OCI-LY3 (cell line): ENCODE measurements around the gene PDIA5.

ENCODE experiments used
- H2AFZ ChIP-seq: fragments of 200-600, 300-600 bp; shearing (Covaris generic); 2 replicates; pipeline ENCODE4 v1.6.0; 2014; ENCODE audit warnings: antibody characterized with exemption, low read depth, low read length
- H3K27ac ChIP-seq: fragments of 200-600, 300-600 bp; sonication (generic); 2 replicates; pipeline ENCODE4 v1.5.1; 2014; ENCODE audit warnings: mild to moderate bottlenecking, low read length, moderate library complexity, mixed read lengths
- H3K27me3 ChIP-seq: fragments of 200-600, 300-600 bp; sonication (generic); 2 replicates; pipeline ENCODE4 v1.6.1; 2014; ENCODE audit warnings: low read depth, low read length, mixed read lengths
- H3K36me3 ChIP-seq: fragments of 200-600, 300-600 bp; sonication (generic); replicated peaks from 2 replicates; pipeline ENCODE3; 2014; ENCODE audit warnings: low read depth, low read length, mixed read lengths
- H3K4me1 ChIP-seq: fragments of 300-600, 200-600 bp; sonication (generic); 2 replicates; pipeline ENCODE4 v1.6.1; 2014; ENCODE audit warnings: low read length, mixed read lengths
- H3K4me2 ChIP-seq: fragments of 200-600, 300-600 bp; sonication (generic); 2 replicates; pipeline ENCODE4 v1.6.1; 2014; ENCODE audit warnings: low read length, mixed read lengths
- H3K4me3 ChIP-seq: fragments of 300-600, 200-600 bp; sonication (generic); 2 replicates; pipeline ENCODE4 v1.5.1; 2014; ENCODE audit warnings: antibody characterized with exemption, mild to moderate bottlenecking, low read length, moderate library complexity
- H3K79me2 ChIP-seq: fragments of 300-600, 200-600 bp; shearing (Covaris generic); 2 replicates; pipeline ENCODE4 v1.6.1; 2014; ENCODE audit warnings: mild to moderate bottlenecking, low read length, mixed read lengths
- H3K9ac ChIP-seq: fragments of 300-600, 200-600 bp; shearing (Covaris generic); 2 replicates; pipeline ENCODE4 v1.6.0; 2014; ENCODE audit warnings: mild to moderate bottlenecking, low read length, moderate library complexity
- H3K9me3 ChIP-seq: fragments of 200-600, 300-600 bp; shearing (Covaris generic); 2 replicates; pipeline ENCODE4 v1.6.1; 2014; ENCODE audit warnings: low read length, mixed read lengths; ENCODE audit not compliant: insufficient read depth
- H4K20me1 ChIP-seq: fragments of 200-600, 300-600 bp; sonication (generic); 2 replicates; pipeline ENCODE4 v1.6.1; 2016; ENCODE audit warnings: low read length, mixed read lengths; ENCODE audit not compliant: insufficient read depth
- EZH2phosphoT487 ChIP-seq: fragments of 200-600 bp; shearing (Covaris generic); IDR thresholded peaks from 2 replicates; pipeline ENCODE4 v1.6.1; 2018; ENCODE audit warnings: antibody characterized with exemption, mixed run types, low read depth
- TF ChIP-seq, protein P1 (sequence below): fragments of 200-600, 300-600 bp; sonication (generic); IDR thresholded peaks from 2 replicates; pipeline ENCODE4 v1.5.1; 2014; ENCODE audit warnings: antibody characterized with exemption, low read length, low read depth

PDIA5 gene

DNA sequence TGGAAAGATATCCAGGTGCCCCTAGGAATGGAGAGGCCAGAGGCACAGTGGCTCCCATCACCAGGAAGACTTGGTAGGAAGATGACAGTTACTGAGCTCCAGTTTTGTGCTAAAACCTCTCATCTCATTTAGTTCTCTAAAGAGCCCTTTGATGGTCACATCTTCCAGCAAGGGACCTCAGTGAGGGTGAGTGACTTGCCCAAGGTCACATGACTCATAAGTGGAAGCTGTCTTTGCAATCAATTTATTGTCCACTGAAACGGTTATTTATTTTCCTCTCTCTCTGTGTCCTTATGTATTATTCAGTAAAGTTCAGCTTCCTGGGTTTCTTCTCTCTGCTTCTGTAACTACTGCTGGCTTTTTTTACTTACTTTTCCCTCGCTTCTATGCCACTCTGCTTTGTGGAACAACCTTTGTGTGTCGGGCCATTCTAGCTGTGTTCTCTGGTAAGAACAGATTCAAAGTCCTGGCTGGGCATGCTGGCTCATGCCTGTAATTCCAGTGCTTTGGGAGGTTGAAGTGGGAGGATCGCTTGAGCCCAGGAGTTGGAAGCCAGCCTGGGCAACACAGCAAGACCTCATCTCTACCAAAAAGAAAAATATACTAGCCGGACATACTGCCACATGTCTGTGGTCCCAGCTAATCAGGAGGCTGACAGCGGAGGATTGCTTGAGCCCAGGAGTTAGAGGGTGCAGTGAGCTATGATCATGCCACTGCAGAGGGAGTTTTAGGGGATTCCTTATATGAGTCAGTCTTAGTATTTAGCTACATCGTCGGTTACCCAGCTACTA lies 55.9 kb downstream of the PDIA5 start:
- H3K36me3 ChIP-seq = peaks cover 40% of the 10 kb centered on the region

DNA sequence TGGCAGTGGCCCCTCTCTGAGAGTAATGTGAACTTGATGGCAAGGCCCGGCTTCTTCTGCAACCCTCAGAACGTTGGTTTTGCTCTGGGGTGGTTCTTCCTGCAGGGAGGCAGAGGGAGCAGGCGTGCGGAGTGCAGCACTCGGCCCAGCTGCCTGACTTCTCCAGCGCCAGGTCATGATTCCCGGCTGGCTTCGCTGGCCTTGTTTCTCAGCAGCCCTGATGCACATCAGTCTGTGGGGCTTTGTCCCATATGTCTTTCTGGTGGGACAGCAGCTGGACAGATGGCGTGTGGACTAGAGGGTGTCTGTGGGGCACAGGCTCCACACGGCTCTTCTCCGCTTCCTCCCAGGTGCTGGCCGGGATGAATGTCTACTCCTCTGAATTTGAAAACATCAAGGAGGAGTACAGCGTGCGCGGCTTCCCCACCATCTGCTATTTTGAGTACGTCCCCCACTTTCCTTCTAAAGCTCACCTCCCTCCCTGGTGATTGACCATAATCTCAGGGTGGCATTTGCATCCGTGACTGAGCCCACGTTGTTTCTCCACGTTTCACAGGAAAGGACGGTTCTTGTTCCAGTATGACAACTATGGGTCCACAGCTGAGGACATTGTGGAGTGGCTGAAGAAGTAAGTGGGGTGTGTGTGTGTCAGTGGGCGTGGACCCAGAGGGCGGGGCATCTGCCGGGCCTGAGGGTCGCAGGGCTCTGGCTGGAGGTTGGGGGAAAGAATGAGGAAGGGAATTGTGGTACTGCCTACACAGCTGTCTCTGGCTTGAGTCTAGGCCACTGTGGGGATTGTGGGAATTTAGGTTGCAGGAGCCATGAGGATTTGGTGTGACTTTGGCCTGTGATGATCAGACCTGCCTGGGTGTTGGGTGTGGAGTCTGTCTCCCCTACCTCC lies 57.1 kb downstream of the PDIA5 start:
- Histone ChIP-seq H3K27ac (no peak overlapping the region), H3K4me3 (no peak overlapping the region), H3K9me3 (no peaks in the 10 kb centered on the region), H2AFZ (no peak overlapping the region), H4K20me1 (no peaks in the 10 kb centered on the region; the same call in 1 of the 2 replicates), H3K36me3 (peaks cover 34% of the 10 kb centered on the region), H3K9ac (no peak overlapping the region), H3K4me2 (no peak overlapping the region), H3K4me1 (no peaks in the 10 kb centered on the region), H3K27me3 (no peaks in the 10 kb centered on the region), H3K79me2 (no peaks in the 10 kb centered on the region)
- TF ChIP-seq, protein P1, sequence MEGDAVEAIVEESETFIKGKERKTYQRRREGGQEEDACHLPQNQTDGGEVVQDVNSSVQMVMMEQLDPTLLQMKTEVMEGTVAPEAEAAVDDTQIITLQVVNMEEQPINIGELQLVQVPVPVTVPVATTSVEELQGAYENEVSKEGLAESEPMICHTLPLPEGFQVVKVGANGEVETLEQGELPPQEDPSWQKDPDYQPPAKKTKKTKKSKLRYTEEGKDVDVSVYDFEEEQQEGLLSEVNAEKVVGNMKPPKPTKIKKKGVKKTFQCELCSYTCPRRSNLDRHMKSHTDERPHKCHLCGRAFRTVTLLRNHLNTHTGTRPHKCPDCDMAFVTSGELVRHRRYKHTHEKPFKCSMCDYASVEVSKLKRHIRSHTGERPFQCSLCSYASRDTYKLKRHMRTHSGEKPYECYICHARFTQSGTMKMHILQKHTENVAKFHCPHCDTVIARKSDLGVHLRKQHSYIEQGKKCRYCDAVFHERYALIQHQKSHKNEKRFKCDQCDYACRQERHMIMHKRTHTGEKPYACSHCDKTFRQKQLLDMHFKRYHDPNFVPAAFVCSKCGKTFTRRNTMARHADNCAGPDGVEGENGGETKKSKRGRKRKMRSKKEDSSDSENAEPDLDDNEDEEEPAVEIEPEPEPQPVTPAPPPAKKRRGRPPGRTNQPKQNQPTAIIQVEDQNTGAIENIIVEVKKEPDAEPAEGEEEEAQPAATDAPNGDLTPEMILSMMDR = no peak
- no peak for TF ChIP-seq EZH2phosphoT487

More for the DNA sequence above, 55.9 kb downstream of the PDIA5 start:
- no peak for TF ChIP-seq EZH2phosphoT487
- TF ChIP-seq, protein P1 = no peak
- Histone ChIP-seq H3K4me1 (no peaks in the 10 kb centered on the region), H3K4me2 (no peak overlapping the region), H3K27me3 (no peaks in the 10 kb centered on the region), H3K9me3 (no peaks in the 10 kb centered on the region), H3K4me3 (no peak overlapping the region), H3K27ac (no peak overlapping the region), H3K9ac (no peak overlapping the region), H2AFZ (no peak overlapping the region), H4K20me1 (no peaks in the 10 kb centered on the region; the same call in 1 of the 2 replicates), H3K79me2 (no peaks in the 10 kb centered on the region)

DNA sequence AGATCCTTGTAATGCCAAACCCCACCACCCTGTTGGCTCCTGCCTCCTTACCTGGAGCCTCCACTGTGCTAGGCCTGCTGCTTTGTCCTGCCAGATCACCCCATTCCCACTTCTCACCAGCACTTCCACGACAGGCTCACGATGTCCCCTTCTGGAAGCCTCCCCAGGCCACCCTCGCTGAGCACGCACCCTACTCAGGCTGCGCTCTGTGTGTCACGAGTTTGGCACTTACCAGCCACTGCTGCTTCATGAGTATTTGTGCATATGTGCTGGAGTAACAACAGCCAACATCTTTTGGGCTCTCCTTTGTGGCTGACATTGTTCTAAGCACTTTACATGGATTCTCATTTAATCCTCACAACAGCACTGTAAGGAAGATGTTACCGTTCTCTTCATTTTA lies 58.1 kb downstream of the PDIA5 start:
- Histone ChIP-seq H3K4me3 (no peak overlapping the region), H2AFZ (no peak overlapping the region), H3K4me2 (no peak overlapping the region), H3K27ac (no peak overlapping the region), H3K9me3 (no peaks in the 10 kb centered on the region), H3K27me3 (no peaks in the 10 kb centered on the region), H3K9ac (no peak overlapping the region), H3K4me1 (no peaks in the 10 kb centered on the region), H4K20me1 (no peaks in the 10 kb centered on the region; the same call in 1 of the 2 replicates), H3K79me2 (no peaks in the 10 kb centered on the region), H3K36me3 (peaks cover 37% of the 10 kb centered on the region)
- TF ChIP-seq, protein P1 = no peak
- TF ChIP-seq EZH2phosphoT487 = no peak

DNA sequence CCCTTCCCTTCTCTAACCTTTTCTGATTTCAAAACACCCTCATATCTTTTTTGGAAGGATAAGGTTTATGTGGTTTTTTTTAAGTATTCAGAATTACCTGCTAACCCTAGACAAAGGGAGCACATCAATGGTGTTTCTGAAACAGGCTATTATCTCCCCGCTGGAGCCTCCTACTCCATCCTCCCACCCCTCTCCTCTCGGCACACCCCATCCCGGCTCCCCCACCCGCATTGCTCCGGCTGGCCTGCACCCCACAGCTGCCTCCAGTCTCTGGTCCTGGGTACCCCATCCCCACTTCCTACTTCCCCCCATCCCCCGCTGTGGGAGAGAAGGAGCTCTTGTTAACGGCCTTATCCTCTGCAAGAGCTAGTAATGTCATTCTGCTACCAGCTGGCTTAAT lies 59.2 kb downstream of the PDIA5 start:
- Histone ChIP-seq H3K27me3 (no peaks in the 10 kb centered on the region), H3K36me3 (peaks cover 37% of the 10 kb centered on the region), H2AFZ (no peak overlapping the region), H4K20me1 (no peaks in the 10 kb centered on the region; the same call in 1 of the 2 replicates), H3K4me1 (no peaks in the 10 kb centered on the region), H3K9me3 (no peaks in the 10 kb centered on the region), H3K79me2 (no peaks in the 10 kb centered on the region), H3K9ac (no peak overlapping the region), H3K4me2 (no peak overlapping the region), H3K27ac (no peak overlapping the region), H3K4me3 (no peak overlapping the region)
- TF ChIP-seq EZH2phosphoT487 = no peak
- TF ChIP-seq, protein P1 = no peak
